ENCODE measurements around the gene OR1J1. TPM values are rescaled to one million over a fixed set of nuclear protein-coding genes. Genes with fewer than 3 reads are reported as not detected.

OR1J1 gene
- total RNA-seq, 2 experiments from 2014 or later = not detected

- CTCF ChIA-PET = interaction anchor here (0.6 kb wide), 1 partner anchor 1166 kb away, joined by 3 read pairs; no protein-coding TSS in a partner anchor
- no peaks in the 10 kb centered on the region for H3K9me3 Mint-ChIP-seq (ENCODE audit: low read depth)
- no peak overlapping the region for H3K4me3 Mint-ChIP-seq
- DNase-seq = no peak
- intact Hi-C loops (cut with DNase I, micrococcal nuclease) = no loop called here
- no peaks in the 10 kb centered on the region for H3K36me3 Mint-ChIP-seq (ENCODE audit: low read depth)
- no peaks in the 10 kb centered on the region for H3K4me1 Mint-ChIP-seq
- no peak for ATAC-seq
- peaks cover 34% of the 10 kb centered on the region for H3K27me3 Mint-ChIP-seq
- POLR2A ChIA-PET = no interaction called here
- H3K27ac Mint-ChIP-seq = no peak overlapping the region
Measured at GRCh38 chr9:122444041-122444733, 33.5 kb downstream of the OR1J1 start.

- intact Hi-C loops (cut with DNase I, micrococcal nuclease) = no loop called here
- Mint-ChIP-seq H3K27me3 (peaks cover 34% of the 10 kb centered on the region), H3K4me1 (no peaks in the 10 kb centered on the region), H3K4me3 (no peak overlapping the region), H3K9me3 (ENCODE audit: low read depth) (no peaks in the 10 kb centered on the region), H3K36me3 (ENCODE audit: low read depth) (no peaks in the 10 kb centered on the region), H3K27ac (no peak overlapping the region)
- no peak for DNase-seq
- POLR2A ChIA-PET = no interaction called here
- ATAC-seq = no peak
- CTCF ChIA-PET = no interaction called here
Measured at GRCh38 chr9:122442568-122442967, 35.2 kb downstream of the OR1J1 start.

Other genes starting within 250 kb of the OR1J1 start
- under 1 TPM in 1 of 2 experiments, not detected in 1; 0.11 TPM for gene LHX6, start 249.0 kb downstream of the OR1J1 start, total RNA-seq
- gene RBM18, start 213.1 kb downstream of the OR1J1 start, total RNA-seq = 10 to 100 TPM; 22.3 to 28.6 TPM
- 10 to 100 TPM; 57.3 to 61.5 TPM for gene MRRF, start 213.0 kb downstream of the OR1J1 start, total RNA-seq
- gene PTGS1, start 106.9 kb downstream of the OR1J1 start, total RNA-seq = under 1 TPM in 1 of 2 experiments, not detected in 1; 0.09 TPM
- gene OR1J2, start 32.9 kb upstream of the OR1J1 start, total RNA-seq = not detected
- gene OR1J4, start 41.2 kb upstream of the OR1J1 start, total RNA-seq = not detected
- gene OR1N1, start 49.4 kb upstream of the OR1J1 start, total RNA-seq = not detected
- not detected for gene OR1N2, start 75.2 kb upstream of the OR1J1 start, total RNA-seq
- not detected for gene OR1L8, start 105.5 kb upstream of the OR1J1 start, total RNA-seq
- not detected for gene OR1Q1, start 136.8 kb upstream of the OR1J1 start, total RNA-seq
- gene OR1B1, start 179.7 kb upstream of the OR1J1 start, total RNA-seq = not detected
- gene OR1L1, start 183.8 kb upstream of the OR1J1 start, total RNA-seq = not detected
- gene OR1L3, start 197.2 kb upstream of the OR1J1 start, total RNA-seq = not detected
- not detected for gene OR1L4, start 246.1 kb upstream of the OR1J1 start, total RNA-seq